CD1c-positive myeloid dendritic cell (primary cell): ENCODE data around the gene UBE2L3.
"Not testable (repeated sequence)": the region's sequence is repeated elsewhere in the genome, so short reads cannot be mapped to it uniquely, and the experiment has no call there.

ENCODE experiments used
- DNase-seq: peaks from one replicate; pipeline ENCODE4 v3.0.0-alpha.2; 2016; ENCODE audit errors: extremely low spot score

Gene UBE2L3

DNA sequence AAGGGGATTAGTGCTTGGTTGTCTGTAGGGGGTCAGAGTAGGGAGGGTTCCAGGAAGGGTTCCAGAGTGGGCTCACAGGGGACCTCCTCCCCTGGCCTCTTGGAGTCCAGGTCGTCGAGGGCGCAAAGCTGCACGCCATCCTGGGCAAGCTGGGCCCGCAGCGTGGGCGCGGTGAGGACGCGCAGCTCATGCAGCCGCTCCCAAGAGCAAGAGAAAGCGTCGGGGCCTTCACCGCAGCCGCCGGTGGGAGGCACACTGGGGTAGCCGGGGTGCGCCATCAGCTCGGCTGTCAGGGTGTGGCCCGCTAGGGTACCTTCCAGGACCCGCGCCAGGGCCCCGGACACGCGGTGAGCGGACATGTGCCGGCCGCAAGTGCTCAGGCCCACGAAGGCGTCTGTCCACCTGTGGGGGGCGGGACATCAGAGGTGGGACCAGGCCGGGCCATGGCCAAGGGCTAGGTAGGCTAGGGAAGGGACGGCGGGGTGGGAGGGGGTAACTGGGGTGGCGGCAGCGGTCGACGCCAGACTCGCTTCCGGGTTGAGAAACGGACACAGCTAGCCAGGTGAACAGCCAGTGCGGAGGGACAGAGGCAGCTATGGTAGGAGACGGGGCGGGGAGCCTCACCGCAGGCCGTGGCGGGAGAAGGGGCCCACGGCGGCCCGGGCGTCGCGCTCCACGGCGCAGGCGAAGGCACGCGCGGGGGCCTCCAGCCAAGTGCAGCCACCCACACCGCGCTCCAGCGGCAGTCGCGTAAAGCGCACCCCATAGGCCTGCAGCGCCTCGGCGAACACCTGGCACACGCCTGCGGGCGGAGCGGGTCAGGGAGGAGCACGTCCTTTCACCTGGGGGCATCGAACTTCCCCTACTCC lies 61.1 kb downstream of the UBE2L3 start:
- DNase-seq = no peak

- DNase-seq = peak; percentile 97
Observed at GRCh38 chr22:21629255-21630149, 62.0 kb downstream of the UBE2L3 start, which contains the start of gene YDJC. Gene YDJC (minus strand): TSS chr22:21630022. CDS start chr22:21630014, 8 bp downstream.

DNA sequence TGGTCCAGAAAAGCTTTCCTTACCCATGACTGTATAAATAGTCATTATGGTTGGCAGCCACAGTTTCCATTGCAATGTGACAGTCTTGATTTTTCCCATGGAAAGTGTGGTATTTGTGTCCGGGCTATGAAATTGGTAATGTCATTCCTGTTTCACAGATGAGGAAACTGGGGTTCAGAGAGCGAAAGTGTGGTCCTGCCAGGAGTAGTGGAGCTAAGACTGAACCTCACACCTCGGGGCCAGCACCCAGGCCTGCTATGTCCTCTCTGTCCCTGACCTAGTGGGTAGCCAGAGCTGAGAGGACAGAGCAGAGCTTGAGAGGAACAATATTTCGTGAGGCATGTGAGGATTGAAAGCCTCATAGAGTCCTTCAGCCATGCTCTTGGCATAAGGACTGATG lies 63.5 kb downstream of the UBE2L3 start:
- no peak for DNase-seq

DNA sequence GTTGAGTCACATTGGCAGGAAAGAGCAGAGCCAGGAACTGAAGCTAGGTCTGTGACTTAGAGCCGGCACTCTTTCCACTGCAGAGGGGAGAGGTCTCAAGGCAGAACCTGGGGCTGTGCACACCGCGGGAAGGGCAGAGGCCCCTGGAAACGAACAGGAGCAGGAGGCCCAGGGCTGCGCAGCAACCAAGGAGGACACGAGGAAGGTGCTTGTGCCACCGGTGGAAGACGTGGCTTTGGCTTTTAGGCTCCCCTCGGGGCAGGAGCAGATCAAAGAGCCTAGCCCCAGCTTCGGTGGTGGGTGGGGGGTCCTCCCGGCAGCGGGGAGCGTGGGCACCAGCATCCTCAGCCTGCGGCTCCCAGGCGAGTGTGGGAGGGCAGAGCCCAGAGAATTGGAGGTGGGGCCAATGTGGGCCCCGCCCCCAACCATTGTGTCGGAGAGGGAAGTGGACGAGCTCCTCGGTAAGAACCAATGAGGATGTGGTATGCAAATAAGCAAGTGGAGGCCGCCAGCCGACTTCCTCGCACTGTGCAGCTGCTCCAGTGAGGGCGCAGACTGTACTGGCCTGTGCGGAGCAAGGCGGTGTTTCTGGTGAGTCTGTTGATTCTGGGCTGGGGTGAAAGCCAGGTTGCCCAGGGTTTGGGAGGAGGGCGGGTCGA lies 64.9 kb downstream of the UBE2L3 start, which contains the start of gene CCDC116:
CCDC116 (plus strand) TSS at position 524 of the 659 bp plus-strand sequence. CDS start 422 bp downstream, outside the sequence.
- peak; percentile 90 for DNase-seq

DNA sequence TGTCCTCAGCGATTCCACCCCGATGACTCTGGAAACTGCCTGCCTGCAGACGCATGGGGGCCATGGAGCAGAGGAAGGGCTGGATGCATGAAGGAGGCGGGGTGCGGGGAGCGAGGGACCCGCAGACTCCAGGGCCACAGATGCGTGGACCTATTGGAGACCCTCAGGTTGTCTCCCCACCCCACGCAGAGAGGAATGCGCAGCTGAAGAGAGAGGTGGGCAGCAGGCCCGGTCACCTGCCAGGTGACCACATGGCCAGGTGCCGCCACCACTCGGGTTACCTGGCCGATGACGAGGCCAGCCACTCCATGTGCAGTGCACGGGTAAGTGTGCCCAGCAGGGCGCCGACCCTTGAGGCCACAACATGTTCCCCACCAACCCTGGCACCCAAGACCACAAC lies 65.4 kb downstream of the UBE2L3 start:
- no peak for DNase-seq

- DNase-seq = no peak
Observed at GRCh38 chr22:21633481-21633880, 66.0 kb downstream of the UBE2L3 start.

- no peak for DNase-seq
Observed at GRCh38 chr22:21634081-21634480, 66.6 kb downstream of the UBE2L3 start.

DNA sequence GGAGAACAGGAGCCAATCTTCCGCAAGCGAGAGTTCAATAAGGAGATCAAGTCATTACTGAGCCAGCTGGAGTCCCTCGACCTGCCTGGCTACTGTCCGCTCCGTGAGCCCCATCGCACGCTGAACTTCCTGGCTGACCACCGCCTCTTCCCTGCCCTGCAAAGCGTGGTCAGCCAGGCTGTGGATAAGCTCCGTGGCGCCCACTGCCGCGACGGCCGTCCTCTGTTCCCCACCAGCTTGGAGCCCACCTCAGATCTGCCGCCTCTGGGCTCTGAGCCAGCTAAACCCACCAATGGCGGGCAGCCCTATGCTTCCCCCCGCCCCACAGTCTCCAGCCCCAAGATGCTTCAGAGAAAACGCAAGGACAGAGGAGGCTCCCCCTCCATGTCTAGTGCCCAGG lies 67.3 kb downstream of the UBE2L3 start:
- no peak for DNase-seq

DNA sequence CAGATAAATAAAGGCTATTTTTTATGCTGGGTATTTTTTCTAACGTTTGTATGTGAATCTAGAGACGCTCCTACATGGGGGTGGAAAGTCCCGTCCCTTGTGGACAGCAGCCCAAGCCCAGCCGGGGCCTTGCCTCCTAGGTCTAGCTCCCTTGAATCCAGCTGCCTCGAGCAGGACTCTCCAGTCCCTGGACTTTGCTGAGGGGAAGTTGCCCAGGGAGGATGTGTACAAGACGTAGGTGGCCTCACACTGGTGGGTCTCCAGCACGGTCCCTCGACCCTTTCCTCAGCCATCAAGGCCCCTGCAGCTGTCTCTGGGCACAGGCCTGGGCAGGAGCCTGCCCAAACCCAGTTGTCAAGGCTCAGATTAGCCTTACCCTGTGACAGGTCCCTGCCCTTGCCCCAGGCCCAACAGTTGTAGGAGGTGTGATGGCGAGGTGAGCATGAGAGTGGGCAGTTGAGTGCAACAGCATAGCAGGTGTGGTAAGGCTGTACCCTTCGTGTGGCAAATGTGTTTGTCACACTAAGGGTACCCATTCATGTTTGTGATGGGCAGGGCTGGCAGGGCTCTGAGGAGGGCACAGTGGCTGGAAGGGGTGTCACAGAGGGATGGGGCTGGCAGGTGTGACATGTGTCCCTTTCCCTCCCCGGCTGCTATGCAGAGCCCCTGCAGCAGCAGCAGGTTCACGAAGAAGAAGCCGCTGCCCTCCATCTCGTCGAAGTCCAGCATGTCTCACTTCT lies 68.4 kb downstream of the UBE2L3 start:
- no peak for DNase-seq

- DNase-seq = no peak
Observed at GRCh38 chr22:21636629-21637218, 69.2 kb downstream of the UBE2L3 start.

DNA sequence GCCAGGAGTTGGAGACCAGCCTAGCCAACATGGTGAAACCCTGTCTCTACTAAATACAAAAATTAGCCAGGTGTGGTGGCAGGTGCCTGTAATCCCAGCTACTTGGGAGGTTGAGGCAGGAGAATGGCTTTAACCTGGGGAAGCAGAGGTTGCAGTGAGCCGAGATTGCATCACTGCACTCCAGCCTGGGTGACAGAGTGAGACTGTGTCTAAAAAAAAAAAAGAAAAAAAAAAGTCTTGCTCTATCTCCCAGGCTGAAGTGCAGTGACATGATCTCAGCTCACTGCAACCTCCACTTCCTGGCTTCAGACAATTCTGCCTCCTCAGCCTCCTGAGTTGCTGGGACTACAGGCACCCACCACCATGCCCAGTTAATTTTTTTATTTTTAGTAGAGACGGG lies 69.9 kb downstream of the UBE2L3 start:
- not testable (repeated sequence) for DNase-seq

DNA sequence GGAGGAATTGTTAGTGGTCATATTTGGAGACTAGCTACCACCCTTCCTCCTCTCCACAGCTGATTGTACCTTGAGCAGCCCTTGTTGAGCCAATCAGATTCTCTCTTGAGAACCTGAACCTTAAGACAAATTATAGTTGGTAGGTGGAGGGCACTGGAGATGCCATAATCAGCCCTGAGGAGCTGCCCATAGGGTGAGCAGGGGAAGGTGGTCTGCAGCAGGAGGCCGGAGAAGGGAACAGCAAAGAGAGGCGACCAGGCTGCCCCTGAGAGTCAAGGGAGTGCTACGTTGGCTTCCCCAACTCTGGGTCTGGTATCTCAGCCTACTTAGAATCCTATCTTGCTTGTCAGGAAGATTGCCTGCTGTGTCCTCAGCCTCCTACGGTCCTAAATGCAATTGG lies 71.8 kb downstream of the UBE2L3 start:
- no peak for DNase-seq

GRCh38 chr22:21640810-21641209 lies 73.3 kb downstream of the UBE2L3 start:
- no peak for DNase-seq

GRCh38 chr22:21641417-21641788 lies 73.9 kb downstream of the UBE2L3 start:
- DNase-seq = peak; percentile 70

DNA sequence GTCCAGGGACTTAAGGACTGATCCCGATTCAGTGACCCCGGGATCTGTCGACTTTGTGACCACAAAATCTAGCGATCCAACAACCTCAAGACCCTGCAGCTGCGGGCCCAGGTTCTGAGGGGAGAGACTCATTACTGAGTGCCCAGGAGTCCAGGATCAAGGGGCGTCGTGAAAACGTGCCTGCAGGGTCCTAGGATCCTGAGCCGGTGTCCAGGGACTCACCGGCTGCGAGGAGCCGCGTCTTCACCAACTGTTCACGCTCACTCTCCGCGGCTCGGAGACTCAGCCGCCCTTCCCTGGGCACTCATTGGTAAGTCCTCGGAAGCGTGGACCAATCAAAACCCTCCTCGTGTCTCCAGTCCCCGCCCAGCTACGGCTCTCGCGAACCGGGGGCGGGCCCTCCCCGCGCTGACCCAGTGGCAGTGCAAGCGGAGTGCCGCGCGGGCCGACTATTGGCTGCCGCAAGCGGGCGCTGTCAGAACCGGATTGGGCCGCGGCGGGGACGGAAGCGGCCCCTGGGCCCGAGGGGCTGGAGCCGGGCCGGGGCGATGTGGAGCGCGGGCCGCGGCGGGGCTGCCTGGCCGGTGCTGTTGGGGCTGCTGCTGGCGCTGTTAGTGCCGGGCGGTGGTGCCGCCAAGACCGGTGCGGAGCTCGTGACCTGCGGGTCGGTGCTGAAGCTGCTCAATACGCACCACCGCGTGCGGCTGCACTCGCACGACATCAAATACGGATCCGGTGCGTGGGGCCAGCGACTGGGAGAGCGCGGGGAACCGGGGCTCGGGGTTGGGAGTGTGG lies 74.5 kb downstream of the UBE2L3 start, which contains the start of gene SDF2L1:
SDF2L1 (plus strand) TSS at position 514 of the 795 bp plus-strand sequence; CDS start at position 549, 35 bp downstream.
- peak; percentile 99 for DNase-seq

DNA sequence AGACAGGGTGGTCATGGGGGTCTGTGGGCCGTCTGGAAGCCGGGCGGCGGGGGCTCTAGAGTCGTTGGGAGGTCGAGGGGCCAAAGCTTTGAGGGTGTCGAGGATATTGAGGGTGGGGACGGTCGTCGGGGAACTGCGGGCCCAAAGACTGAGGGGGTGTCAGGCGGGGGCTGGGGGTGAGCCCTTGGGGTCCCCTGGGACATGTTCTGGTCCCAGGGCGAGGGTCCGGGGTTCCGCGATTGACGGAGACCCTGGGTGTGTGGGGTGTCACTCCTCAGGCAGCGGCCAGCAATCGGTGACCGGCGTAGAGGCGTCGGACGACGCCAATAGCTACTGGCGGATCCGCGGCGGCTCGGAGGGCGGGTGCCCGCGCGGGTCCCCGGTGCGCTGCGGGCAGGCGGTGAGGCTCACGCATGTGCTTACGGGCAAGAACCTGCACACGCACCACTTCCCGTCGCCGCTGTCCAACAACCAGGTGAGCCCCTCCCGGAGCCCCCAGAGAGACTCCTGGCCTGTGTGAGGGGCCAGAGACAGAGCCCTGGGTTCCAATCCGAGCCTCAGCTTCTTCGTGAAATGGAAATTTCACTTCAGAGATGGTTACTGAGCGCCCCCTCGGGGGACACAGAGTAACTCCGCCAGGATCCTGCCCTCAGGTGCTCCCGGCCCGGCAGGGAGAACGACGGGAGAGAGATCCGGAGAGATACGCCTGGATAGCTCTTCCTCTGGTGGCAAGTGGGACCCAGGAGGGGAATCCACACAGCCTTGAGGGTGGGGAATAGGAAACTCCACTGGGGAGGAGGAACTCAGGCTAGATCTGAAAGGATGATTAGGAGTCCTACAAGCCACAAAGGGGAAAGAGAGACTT lies 75.3 kb downstream of the UBE2L3 start:
- DNase-seq = peak; percentile 55

- DNase-seq = no peak
Observed at GRCh38 chr22:21643533-21644357, 76.2 kb downstream of the UBE2L3 start.

GRCh38 chr22:21645513-21645912 lies 78.0 kb downstream of the UBE2L3 start:
- DNase-seq = not testable (repeated sequence)
